ENCODE measurements around the gene SUV39H2.

DNA sequence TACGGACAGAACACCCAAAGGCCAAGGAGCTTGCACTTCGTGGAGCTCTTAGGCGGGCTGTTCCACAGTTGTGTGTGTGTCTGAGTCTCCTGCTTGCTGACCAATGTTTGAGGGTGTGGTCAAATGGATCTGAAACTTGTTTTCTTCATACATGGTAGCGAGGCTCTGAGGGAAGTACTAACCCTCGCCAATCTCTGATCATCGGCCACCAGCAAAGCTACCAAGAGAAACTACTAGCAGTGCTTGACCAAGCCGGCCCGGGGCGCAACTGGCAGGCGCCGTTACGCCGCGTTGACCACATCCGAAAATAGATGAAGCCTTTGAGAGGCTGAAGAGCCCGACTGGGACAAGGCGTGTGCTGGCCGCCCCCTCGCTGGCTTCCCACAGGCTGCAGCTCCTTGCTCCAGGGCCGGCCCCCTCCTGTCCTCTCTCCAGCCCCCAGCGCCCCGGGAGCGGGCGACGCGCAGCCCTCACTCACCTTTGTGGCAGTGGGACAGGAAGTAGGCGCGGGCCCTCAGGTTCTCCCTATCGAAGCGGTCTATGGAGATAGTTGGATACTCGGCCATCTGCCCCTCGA, 74.8 kb downstream of the SUV39H2 start:
- TF ChIP-seq POLR2A (IDR thresholded peaks at IDR 0.05; ENCODE audit: low read depth), result no peak
- TF ChIP-seq CTCF (IDR thresholded peaks at IDR 0.05), result peak in 2 of 3 experiments; percentile 5 to 35
- no peak for TF ChIP-seq POLR2AphosphoS5 (IDR thresholded peaks at IDR 0.05)
- no peak for TF ChIP-seq EP300 (IDR thresholded peaks at IDR 0.05)

Measured in esophagus muscularis mucosa (tissue), 4 donors.